G401 (cell line): Measurements from ENCODE around the gene PRR23E. TPM values are rescaled to one million over a fixed set of nuclear protein-coding genes. Genes with fewer than 3 reads are reported as not detected.

Experiments
- DNase-seq: peaks from one replicate; pipeline ENCODE4 v3.0.0-alpha.2; 2015; ENCODE audit warnings: low spot score
- in situ Hi-C: cut with HindIII; loops from 2 replicates; pipeline ENCODE4 v1.10.0; 2016; ENCODE audit warnings: low sequenced_read_pairs, mixed read lengths
- total RNA-seq: library from RNA; depleted of rRNA; stranded (reverse); fragments of >200 nt; shearing (Covaris generic); gene quantifications from 2 replicates; pipeline ENCODE4 v1.2.3, GENCODE V29; 2014; rRNA removed

Gene PRR23E
- not detected in 2 replicates for total RNA-seq

- in situ Hi-C loops: no loop called here
- DNase-seq: no peak
These were observed at the start of gene PRR23E for GRCh38 chr3:127192576-127193232. Gene PRR23E, plus strand, starts transcription at chr3:127193131. Its CDS starts 3,555 bp downstream, at chr3:127196686.

- no peak for DNase-seq
- in situ Hi-C loops: no loop called here
These were observed 49.8 kb upstream of the PRR23E start for GRCh38 chr3:127143172-127143571.

GRCh38 chr3:127144631-127145030 is 48.3 kb upstream of the PRR23E start:
- in situ Hi-C loops: no loop called here
- DNase-seq: no peak

- no peak for DNase-seq
- in situ Hi-C loops: no loop called here
These were observed 47.7 kb upstream of the PRR23E start for GRCh38 chr3:127145266-127145665.

- no peak for DNase-seq
- in situ Hi-C loops: no loop called here
These were observed 45.5 kb upstream of the PRR23E start for GRCh38 chr3:127147291-127147885.

GRCh38 chr3:127149621-127150310 is 43.2 kb upstream of the PRR23E start:
- in situ Hi-C loops: no loop called here
- no peak for DNase-seq

GRCh38 chr3:127150513-127151250 is 42.2 kb upstream of the PRR23E start:
- no peak for DNase-seq
- in situ Hi-C loops: no loop called here

- in situ Hi-C loops: no loop called here
- DNase-seq: no peak
These were observed 41.7 kb upstream of the PRR23E start for GRCh38 chr3:127151251-127151564.

GRCh38 chr3:127151992-127152650 is 40.8 kb upstream of the PRR23E start:
- in situ Hi-C loops: no loop called here
- DNase-seq: no peak

- in situ Hi-C loops: no loop called here
- no peak for DNase-seq
These were observed 40.0 kb upstream of the PRR23E start for GRCh38 chr3:127152684-127153505.

- in situ Hi-C loops: no loop called here
These were observed 39.5 kb upstream of the PRR23E start for GRCh38 chr3:127153506-127153815.

GRCh38 chr3:127156338-127157050 is 36.4 kb upstream of the PRR23E start:
- in situ Hi-C loops: no loop called here

More at GRCh38 chr3:127153506-127153815, 39.5 kb upstream of the PRR23E start:
- no peak for DNase-seq

GRCh38 chr3:127157171-127157828 is 35.6 kb upstream of the PRR23E start:
- in situ Hi-C loops: no loop called here
- no peak for DNase-seq

More at GRCh38 chr3:127156338-127157050, 36.4 kb upstream of the PRR23E start:
- DNase-seq: no peak

GRCh38 chr3:127158614-127159229 is 34.2 kb upstream of the PRR23E start:
- in situ Hi-C loops: no loop called here
- DNase-seq: no peak

GRCh38 chr3:127159543-127159942 is 33.4 kb upstream of the PRR23E start:
- in situ Hi-C loops: no loop called here
- DNase-seq: no peak

GRCh38 chr3:127161236-127161635 is 31.7 kb upstream of the PRR23E start:
- no peak for DNase-seq
- in situ Hi-C loops: no loop called here

- in situ Hi-C loops: no loop called here
These were observed 30.9 kb upstream of the PRR23E start for GRCh38 chr3:127161973-127162579.

More at GRCh38 chr3:127161973-127162579, 30.9 kb upstream of the PRR23E start:
- no peak for DNase-seq
